ENCODE measurements around the gene PBX3.

Gene PBX3

DNA sequence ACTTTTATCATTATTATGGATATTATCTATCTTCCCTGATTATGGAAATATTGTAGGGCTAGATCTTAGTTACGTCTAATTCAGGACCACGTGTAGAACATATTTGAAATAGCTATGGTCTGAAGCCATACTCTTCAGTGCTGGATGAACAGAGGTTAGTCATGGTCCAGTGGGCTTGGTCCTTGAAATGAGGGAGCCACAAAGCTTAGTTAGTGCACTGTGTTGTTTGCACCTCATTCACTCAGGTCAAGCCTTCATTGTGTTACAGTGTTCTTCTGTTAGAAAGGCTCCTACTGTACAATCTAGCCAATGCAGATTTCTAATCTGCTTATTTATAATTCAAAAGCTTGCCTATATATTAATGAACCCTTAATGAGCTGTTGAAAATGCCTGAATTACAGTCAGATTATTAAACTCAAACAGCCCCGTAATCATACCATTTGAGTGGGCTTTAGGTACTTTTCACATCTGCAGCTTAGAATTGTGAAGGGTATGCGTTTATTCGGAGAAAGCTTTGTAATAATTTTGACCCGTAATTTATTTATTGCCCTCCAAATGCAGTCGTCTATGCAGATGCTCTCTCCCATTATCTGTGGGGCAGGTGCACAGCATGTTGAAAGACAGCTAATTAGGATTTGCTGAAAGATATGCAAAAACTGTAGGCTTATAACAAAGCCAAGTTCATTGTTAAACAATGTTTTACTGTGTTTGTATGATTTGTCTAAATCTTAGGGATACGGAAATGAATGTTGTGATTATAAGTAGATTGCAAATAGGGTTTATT, 164.9 kb downstream of the PBX3 start:
- no peak for DNase-seq

GRCh38 chr9:125912667-125913066, 165.5 kb downstream of the PBX3 start:
- no peak for DNase-seq

GRCh38 chr9:125913551-125913950, 166.4 kb downstream of the PBX3 start:
- no peak for DNase-seq

- DNase-seq: no peak
Observed at GRCh38 chr9:125914411-125914810, 167.2 kb downstream of the PBX3 start.

- DNase-seq: no peak
Observed at GRCh38 chr9:125915606-125916005, 168.4 kb downstream of the PBX3 start.

GRCh38 chr9:125919565-125919964, 172.4 kb downstream of the PBX3 start:
- no peak for DNase-seq

DNA sequence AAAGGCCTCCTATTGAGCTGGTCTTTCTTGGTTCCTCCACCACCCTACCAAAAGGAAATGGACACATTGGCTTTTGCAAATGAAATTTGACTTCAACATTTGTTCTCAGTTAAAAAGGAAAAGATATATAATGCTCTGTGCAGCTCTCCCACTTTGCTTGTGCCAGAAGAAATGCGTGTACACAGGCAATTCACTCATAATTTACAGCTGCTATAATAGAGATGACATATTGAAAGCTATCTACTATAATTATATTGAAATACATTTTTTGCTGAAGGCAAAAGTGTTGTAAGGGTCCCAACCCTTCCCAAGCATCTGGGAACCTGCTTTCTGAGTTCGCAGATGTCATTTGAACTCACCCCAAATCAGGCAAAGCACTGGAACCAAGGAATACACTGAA, 173.2 kb downstream of the PBX3 start:
- no peak for DNase-seq

DNA sequence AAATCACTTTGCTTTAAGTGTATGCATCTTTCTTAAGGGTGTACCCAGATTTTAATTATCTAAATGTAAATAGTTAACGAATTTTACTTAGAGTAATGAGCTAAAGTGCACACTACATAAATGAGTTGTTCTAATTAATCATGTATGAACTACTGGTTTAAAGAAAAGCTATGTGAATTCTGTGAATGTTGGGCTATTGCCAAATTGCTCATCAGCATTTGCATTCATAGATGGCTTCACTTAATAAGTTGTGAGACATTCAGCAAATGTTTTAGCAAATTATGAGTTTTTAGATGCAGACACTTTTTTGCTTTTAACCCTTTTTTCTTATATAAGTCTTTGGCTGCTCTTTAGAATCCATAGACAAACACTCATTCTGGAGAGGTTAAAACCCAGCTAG, 175.7 kb downstream of the PBX3 start:
- DNase-seq: no peak

GRCh38 chr9:125924351-125924750, 177.2 kb downstream of the PBX3 start:
- DNase-seq: no peak

DNA sequence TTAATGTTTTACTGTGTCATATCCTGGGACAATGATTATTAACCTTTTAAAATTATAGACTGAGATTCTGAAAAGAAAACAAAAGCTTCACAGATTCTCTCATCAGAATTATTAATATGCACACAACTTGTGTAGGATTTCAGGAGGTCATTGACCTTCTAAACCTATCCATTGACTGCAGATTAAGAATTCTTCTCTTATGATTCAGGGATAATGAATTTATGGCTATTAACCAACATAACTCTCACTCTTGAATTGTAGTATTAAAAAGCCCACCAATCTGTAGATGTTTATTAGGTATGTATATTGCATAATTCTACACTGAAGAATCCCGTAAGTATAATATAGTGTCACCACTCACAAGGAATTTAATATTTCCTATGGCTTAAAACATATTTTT, 179.8 kb downstream of the PBX3 start:
- no peak for DNase-seq

- no peak for DNase-seq
Observed at GRCh38 chr9:125929846-125930245, 182.7 kb downstream of the PBX3 start.

GRCh38 chr9:125931211-125931610, 184.0 kb downstream of the PBX3 start:
- no peak for DNase-seq

- no peak for DNase-seq
Observed at GRCh38 chr9:125932012-125932411, 184.8 kb downstream of the PBX3 start.

DNA sequence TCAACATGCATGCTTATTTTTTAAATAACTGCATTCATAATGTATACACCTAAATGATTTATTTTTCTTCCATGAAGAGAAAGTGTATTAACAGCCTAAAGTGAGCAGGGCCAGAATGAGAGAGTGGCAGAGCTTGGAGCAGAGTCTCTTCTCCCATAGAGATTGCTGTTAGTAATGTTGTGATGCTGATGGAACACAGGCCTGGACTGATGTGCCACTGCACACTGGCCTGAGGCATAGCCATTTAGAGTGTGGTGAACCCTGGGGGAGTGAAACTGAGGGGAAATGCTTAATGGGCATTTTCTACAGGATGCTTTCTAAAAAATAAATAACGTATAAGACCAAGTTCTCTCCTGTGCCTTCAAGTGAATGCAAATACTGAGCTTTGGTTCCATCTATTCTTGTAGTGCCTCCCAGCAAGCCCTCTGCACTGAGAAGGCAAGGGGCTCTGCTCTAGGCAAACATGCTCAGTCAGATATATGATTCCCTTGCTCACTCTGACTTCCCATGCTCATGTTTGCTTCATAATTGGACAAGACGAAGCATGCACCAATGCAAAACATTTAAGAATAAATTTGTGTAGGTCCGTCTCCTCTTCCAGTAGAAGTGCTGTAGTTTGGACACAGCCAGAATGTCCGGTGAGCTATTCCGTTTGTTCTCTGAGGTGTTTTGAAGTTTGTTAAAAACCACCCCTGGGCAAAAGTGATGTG, 185.7 kb downstream of the PBX3 start:
- no peak for DNase-seq

GRCh38 chr9:125942125-125942524, 195.0 kb downstream of the PBX3 start:
- DNase-seq: no peak

DNA sequence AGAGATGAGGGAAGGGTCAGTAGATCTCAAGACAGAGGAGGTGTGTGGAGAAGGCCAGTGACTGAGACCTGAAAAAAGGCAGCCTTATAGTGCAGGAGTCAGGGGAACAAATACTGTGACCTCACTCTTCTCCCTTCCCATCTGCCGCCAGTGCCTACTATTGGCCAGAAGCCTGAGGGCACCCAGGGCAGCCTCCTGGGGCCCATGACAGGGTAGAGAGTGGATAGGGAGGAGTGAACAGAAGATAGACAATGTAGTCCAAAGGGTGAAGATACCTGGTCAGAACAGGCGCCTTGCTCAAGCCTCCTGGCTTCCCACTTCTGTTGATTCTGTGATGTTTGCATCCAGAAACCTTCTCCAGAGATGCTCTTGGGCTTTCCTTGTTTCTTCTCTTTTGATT, 196.7 kb downstream of the PBX3 start:
- DNase-seq: no peak

- DNase-seq: no peak
Observed at GRCh38 chr9:125946397-125946796, 199.2 kb downstream of the PBX3 start.

DNA sequence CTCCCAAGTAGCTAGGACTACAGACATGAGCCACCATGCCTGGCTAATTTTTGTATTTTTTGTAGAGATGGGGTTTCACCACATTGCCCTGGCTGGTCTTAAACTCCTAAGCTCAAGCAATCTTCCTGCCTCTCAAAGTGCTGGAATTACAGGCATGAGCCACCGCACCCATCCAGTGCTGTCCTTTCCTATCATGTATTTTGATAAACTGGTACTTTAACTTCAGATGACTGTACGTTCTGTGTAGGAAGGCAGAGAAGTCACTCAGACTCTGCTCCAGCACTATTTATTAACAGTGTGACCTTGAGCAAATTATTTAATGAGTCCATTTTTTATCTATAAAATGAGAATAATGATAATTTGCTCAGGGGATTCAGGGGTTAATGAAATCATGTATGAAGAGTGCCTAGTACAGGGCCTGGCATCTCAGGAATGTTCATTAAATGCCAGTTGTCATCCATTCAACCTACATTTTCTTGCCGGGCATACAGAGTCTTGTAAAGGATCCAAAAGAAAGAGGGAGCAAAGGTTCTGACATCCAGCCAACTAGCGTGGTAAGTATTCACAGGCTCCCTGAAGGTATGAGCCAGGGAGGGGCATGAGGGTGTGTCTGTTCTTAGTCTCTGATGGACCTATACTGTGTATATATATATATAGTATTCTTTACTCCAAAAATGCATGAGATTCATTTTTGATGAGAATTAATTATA, 201.9 kb downstream of the PBX3 start:
- DNase-seq: no peak

GRCh38 chr9:125949703-125950460, 202.7 kb downstream of the PBX3 start:
- DNase-seq: no peak

DNA sequence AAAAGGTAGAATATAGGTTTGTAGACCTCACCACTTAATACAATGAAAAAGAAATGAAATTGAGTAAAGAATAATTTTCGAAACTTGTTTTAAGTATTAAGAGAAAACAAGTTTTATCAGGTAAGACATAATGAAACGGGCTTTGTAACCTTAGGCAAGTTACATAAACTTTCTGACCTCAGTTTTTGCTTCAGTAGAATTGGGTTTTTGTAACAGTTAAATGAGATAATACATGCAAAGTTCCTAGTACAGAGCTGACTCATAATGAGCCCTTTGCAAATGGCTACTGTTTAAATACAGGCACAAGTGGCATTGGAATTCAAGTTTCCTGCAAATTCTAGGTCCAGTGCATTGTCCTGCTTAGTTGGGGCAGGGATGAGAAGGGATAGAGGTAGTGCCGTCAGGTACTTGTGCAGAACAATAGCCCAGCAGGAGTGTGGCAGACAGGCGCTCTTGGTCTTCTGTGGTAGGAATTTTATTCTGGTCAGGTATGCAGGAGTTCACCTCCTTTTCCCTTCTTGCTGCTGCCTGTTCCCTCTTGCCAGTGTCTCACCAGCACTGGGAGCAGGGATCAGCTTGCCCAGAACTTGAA, 203.8 kb downstream of the PBX3 start:
- DNase-seq: no peak

DNA sequence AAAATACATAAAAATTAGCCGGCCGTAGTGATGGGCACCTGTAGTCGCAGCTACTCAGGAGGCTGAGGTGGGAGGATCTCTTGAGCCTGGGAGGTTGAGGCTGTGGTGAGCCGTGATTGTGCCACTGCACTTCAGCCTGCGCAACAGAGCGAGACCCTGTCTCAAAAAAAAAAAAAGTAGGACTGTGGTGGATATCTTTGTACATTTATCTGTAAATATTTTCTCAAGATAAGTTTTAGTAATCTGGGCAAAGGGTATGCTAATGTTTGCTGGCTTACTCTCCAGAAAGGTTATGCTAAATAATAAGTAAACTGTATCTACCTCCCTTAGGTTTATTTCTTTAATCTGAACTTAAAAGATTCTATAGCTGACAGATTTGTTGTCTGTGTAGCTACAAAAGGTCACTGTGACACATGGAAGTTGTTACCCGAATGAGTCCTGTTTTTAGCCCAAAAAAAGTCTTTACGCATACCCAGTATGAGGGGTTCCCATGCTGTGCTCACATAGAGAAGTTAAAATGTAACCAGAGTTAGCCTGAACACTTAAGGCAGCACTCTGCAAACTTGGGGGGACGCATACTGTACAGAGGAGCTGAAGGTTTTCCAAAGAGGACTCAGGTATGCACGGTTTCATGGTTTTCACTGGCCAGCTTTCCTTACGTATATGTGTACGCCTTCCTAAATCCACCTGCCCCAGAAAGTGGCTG, 206.3 kb downstream of the PBX3 start:
- DNase-seq: no peak

GRCh38 chr9:125956102-125956501, 208.9 kb downstream of the PBX3 start:
- no peak for DNase-seq

Data from T-helper 9 cell (primary cell).